Stimulated activated CD4-positive, alpha-beta T cell treated with anti-CD3 and anti-CD28 coated beads, Interleukin-12 subunit alpha, Interleukin-12 subunit beta, amount 100 ng/mL, for 48 hours (primary cell): ENCODE data around the gene EXO1.
A peak's percentile ranks its signal among the peaks of the same experiment; 100 is the strongest.
"Not testable (repeated sequence)": the region's sequence is repeated elsewhere in the genome, so short reads cannot be mapped to it uniquely, and the experiment has no call there.

Source experiments
- DNase-seq, 3 donors: peaks; one replicate each; pipeline ENCODE4 v3.0.0-alpha.2; 2020; ENCODE audit warnings: low read depth in 2 of 3, low spot score in 1 of 3

EXO1 gene

DNA sequence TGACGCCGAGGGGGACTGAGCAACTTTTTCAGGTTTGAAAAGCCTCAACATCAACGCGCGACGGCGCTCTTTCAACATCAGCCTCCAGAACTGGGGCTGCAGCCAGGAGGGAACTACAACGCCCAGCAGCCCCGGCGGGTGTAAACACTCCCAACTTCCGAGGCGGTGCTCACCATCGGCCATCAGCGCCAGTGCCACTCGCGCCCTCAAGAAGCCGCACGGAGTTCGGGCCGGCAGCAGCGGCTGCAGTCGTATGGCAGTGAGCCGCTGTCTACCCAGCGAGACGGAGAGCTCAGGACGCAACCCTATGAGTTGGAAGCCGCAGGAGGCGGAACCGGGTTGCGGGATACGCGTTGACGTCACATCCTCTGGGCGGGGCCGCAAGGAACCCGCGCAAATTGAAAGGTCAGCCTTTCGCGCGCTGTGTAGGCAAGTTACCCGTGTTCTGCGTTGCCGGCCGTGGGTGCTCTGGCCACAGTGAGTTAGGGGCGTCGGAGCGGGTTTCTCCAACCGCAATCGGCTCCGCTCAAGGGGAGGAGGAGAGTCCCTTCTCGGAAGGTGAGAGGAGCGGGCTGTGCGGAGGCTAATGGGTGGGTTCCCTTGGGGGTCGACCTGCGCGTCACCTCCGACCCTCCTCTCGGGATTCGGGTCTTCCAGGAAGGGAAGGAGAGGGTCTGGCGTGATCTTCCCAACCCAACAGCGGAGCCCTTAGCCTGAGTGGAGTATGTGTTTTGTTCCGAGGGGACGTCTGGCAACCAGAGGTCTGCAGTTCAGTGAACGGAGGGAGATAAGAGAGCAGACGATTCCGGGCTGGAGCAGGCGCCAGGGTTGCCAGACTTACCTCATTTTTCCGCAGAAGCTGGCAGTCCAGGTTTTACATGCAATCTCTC is at the start of gene EXO1:
Gene EXO1 (plus strand): TSS at position 409 of the 890 bp plus-strand sequence. CDS start 2,222 bp downstream, outside the sequence.
- peak; percentile 79 to 88 (median 83) for DNase-seq

DNA sequence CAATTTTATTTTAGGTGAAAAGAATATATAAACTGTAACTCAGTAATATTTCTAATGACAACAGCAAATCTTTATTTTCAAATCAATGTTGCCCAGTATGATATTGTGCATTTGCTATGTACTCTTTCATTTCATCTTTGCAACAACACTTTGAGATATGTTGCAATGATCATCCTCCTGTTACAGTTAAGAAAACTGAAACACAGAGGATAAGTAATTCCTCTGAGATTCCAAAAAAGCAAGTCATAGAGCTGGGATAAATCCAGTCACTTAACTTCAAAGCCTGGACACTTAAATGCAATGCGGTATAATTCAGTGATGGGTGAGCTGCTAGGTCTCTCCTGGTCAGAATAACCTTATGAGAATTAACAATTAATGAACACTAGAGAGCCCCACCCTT is 48.6 kb upstream of the EXO1 start:
- DNase-seq = no peak

DNA sequence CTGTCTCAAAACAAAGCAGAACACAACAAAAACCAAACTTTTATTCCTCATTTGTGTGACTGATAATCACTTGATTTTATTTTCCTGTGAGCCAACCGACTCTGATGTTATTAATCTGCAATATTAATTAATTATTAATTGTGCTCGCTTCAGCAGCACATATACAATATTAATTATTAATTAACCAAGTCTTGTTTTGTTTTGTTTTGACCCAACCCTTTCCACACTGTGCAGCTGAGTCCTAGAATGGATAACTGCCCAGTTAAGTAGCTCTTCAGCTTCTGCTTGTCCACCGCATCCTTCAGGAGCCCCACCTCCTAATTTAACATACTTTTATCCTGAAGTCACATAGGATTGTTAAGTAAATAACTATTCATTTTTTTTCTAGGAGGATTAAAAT is 47.4 kb upstream of the EXO1 start:
- DNase-seq = no peak

DNA sequence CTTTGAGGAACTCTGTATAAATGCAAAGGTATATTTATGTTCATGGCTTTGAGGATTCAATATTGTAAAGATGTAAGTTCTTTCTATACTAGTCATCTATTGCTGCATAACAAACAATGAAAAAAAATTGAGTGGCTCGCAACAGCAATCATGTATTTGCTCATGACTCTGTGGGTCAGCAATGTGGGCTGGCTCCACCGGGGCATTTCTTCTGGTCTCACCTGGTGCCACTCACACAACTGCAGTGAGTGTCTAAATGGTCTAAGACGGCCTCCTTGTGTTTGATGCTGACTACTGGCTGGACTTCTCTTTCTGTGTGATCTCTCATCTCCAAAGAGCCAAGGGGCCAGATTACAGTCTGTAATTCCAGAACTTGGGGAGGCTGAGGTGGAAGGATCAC is 45.1 kb upstream of the EXO1 start:
- no peak for DNase-seq

DNA sequence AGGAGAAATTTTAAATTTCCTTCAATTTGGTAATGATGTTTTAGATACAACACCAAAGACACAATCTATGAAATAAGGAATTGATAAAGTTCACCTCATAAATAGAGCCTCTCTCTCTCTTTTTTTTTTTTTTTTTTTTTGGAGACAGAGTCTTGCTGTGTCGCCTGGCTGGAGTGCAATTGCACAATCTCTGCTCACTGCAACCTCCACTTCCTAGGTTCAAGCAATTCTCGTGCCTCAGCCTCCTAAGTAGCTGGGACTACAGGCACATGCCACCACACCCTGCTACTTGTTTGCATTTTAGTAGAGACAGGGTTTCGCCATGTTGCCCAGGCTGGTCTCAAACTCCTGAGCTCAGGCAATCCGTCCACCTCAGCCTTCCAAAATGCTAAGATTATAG is 43.3 kb upstream of the EXO1 start:
- not testable (repeated sequence) for DNase-seq

DNA sequence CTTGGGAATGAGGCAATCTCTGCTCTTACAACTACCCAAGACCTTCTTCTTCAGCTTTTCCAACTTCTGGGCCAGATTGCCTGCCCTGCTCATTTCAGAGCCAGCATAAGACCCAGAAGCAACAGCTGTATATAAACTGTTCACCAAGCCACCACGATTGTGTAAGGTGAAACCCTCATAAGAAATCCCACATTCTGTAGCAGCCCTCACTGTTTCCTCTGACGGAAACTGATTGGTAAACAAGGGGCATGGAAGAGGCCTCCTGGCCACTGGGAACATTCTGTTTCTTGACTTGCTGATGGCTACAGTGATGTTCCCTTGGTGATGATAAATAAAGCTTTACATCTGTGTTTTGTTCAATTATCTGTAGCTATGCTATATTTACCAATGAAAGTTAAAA is 39.7 kb upstream of the EXO1 start:
- DNase-seq = no peak

DNA sequence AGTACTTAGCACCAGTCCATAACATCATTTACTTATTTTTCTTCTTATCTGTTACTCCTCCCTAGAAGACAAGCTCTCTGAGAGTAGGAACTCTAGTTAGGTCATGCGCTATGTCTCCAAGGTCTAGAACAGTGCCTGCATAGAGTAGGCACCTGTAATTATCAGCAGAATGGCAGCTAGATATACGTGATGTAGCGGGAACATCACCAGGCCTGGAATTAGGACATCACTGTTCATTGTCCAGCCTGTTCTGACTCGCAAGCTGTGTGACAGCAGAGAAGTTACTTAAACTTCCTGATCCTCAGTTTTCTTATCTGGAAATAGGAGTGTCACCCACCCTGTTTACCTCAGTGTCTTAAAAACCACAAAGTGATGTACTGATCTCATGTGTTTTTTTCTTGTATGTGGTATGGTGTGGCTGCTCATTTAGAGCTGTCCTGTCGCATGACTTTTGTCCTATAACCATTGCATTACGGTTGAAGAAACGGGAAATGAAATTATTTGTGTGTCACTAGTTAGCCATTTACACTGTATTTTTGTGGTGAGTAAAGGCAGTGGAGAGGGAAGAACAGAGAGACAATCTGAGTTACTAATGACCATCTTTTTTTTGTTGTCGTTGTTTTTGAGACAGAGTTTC is 37.1 kb upstream of the EXO1 start:
- no peak for DNase-seq

DNA sequence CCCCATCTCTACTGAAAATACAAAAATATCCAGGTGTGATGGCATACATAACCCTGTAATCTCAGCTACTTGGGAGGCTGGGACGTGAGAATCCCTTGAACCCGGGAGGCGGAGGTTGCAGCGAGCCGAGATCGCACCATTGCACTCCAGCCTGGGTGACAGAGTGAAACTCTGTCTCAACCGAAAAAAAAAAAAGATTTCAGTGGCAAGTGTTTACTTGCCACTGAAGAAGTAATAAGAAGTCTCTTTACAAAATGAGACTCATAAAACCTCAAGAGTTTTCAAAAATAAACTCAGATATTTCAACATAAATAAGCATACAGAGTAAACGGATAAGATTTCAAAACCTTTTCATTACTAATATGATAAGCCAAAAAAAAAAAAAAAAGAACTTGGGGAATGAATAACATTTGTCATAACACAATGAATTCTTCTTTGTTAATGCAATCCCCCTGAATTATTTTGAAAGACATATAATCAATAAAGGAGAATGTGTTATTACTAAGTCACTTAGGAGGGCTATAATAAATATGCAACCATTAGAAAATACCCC is 34.2 kb upstream of the EXO1 start:
- no peak for DNase-seq

DNA sequence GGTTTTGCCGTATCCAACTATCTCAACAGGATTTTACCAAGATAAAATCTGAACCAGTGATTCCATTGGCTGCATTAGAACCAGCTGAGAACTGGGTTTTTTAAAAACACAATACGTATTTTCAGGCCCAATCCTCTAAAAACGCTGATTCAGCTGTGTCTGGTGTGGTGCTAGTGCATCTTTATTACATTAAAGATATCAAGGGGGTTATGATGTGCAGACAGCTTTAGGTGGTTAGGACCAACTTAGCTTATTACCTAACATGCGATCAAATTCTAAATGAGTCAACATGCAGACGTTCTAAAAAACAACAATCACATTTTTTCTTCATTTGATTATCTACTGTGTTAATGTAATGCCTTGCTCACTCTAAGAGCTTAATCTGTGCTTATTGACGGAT is 32.0 kb upstream of the EXO1 start:
- no peak for DNase-seq

DNA sequence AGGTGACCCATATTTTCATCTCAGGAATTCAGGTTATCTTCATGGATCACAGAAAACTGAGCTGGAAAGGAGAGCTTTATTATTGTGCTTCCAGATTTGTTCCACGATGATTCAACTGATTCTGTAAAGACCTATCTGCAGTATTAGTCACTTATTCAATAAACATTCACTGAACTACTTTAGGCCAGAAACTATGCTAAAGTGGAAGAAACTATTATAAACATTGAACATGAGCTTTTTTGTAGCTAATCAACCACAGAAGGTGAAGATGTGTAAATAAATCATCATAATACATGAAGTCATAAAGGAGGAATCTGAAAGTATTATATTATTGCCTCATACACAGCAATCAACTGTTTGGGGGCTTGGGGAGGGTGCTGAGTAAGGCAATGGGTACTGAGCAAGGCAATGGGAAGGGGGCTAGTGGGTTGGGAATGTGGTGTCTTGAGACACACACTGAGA is 30.6 kb upstream of the EXO1 start:
- DNase-seq = no peak

DNA sequence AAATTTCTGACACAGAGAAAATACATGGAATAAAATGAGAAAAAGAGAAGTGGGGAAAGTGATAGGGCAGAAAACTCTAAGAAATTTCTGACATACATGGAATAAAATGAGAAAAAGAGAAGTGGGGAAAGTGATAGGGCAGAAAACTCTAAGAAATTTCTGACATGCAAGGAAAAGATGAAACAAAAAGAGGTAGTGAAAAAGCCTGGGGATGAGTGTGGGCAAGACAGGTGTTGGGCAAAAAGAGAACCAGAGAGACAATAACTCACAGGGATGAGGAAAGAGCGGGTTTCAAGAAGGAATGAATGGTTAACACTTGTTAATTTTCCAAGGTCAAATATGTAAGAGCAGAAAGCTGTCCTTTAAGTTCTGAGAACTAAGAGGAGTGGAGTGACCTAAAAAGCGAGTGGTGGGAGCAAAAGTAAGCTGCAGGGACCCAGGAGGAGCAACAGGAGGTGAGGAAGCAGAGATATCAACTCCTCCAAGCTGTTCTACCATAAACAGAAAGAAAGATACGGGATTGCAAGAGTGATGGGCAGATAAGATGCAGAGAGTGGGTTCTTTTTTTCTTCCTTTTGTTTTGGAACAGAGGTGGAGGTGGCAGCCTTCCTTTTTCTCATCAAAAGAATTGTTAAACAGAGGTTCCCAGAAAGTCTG is 29.9 kb upstream of the EXO1 start:
- no peak for DNase-seq

DNA sequence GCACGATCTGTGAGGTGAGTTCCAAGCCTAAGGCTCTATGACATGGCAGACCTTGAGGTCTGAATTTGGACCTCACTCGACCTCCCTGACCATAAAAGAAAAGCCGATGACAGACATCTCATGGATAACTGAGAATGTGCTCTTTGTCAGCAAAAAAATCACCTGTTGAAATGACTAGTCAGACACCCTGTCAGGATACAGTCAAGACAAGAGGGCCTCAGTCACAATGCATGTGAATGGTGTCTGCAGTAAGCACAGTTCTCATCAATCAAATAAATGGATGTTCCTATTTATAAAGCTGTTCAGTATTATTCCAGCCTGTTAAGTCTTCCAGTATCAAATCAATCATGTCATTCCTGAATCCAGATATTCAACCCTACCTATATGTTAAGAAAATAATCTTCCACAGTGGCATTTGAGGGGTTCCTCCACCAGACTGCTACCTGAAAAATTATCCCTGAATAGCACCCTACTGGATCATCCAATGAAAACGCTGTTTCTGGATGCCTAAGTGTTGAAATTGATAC is 28.6 kb upstream of the EXO1 start:
- no peak for DNase-seq

DNA sequence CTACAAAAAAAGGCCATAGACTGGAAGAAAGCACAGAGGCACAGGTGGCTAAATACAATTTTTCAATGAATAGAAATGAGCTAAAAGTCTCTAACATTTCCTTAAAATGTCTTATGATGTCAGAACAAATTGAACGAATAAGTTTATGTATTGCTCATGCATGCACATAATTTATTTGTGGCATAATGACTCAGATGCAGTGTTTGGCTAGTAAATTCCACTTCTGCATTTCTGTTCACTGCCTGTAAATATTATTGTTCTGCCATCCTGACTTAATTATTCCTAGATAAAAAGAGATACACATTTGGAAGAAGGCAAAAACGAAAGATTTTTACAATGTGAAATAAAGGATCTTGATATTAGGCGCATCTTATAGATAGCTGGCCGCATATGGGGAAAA is 26.6 kb upstream of the EXO1 start:
- DNase-seq = no peak

DNA sequence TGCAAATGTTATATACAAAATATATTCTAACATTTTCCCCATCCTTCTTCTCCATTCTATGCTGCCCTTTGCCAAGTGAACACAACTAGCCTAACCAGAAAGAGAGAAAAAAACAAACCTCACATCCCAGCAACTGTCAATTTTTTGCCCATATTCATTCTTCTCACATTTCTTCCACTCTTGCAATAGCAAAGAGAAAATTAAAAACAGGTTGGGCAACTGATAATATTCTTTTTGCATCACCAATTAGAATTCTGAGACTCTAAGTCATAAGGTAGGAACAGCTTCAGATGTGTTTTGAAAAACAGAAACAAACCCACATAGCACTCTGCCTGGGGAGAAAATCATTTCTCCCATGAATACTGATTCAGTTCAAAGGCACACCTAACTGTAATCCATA is 25.2 kb upstream of the EXO1 start:
- DNase-seq = no peak

DNA sequence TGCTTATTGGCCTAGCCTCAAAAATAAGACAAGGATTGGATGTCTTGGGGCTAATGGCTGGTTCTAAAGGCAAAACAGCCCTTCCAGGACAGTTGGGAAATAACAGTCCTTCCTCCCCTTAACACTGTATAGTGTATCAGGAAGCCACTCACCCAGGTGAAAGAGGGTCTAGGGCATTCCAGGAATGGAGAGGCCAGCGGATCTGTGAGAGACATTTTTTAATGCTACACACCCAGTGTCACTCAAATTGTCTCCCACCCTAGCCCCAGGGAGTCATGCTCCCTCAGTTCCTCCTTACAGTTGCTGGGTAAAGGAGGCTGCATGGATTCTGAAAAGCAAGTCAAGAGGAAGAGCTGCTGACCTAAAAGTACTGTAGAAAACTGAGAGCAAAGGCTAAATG is 24.1 kb upstream of the EXO1 start:
- no peak for DNase-seq

DNA sequence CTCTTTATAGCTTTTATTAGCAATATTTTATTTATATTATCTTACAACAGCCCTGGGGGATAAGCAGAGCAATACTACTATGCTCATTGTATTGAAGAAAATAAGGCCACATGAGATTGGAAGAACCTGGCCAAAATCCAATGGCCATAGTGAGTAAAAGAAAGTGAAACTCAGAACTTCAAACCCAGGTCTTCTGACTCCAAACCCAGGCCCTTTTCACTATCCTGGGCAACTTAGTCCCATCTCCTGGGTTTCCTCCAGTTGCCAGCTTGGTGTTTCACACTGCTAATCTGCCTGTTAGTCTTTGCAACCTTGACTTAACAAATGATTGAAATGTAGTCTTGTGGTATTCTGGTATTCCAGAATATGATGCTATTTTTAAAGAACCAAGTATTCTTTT is 22.4 kb upstream of the EXO1 start:
- no peak for DNase-seq

DNA sequence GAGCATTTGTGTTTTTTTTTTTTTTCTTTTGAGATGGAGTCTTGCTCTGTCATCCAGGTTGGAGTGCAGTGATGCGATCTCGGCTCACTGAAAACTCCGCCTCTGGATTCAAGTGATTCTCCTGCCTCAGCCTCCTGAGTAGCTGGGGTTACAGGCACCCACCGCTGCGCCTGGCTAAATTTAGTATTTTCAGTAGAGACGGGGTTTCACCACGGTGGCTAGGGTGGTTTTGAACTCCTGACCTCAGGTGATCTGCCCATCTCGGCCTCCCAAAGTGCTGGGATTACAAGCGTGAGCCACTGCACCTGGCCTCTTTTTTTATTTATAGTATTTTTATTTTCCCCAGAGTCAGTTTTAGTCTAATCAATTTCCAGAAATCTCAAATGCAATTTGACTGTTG is 21.4 kb upstream of the EXO1 start:
- not testable (repeated sequence) for DNase-seq

DNA sequence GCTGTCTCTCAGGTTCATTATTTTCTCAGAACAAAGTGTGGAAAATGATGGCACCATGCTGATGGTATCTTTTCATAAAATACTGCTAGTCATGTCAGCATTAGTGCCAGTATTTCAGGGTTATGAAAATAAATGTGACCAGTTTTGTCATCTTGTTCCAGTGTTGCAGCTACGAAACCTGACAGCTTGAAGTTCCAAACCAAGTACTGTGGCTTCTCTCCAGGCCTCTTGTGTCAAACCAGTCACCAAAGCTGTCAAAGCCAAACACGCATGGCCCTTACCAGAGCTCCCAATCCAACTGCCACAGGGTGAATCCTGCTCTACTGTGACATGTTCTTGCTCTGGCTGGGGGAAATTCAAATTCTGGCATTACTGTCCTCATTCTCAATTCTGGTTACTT is 20.7 kb upstream of the EXO1 start:
- DNase-seq = no peak

DNA sequence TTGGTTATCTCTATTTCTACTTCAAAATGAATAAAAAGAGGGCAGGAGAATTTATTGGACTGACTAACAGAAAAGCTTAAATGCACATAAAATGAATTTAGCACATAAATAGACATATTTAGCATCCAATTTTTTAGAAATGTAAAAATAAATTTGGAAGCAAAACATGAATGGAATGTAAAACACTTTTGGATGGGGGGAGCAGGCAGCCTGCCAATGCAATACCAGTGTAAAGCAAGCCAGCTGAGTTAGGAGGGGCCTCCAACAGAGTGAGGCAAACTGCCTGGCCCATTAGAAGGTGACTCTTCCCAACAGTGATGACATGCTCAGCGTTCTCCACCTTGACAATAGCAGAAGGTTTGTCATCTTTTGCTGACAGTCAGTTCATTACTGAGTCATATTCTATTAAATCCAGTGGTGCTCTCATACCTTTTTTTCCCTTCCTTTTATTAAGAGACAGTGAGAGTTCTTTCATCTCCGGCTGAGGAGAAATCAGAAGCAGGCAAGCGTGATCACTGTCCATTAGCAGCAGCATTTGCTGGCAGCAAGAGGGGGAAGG is 19.5 kb upstream of the EXO1 start:
- DNase-seq = no peak

DNA sequence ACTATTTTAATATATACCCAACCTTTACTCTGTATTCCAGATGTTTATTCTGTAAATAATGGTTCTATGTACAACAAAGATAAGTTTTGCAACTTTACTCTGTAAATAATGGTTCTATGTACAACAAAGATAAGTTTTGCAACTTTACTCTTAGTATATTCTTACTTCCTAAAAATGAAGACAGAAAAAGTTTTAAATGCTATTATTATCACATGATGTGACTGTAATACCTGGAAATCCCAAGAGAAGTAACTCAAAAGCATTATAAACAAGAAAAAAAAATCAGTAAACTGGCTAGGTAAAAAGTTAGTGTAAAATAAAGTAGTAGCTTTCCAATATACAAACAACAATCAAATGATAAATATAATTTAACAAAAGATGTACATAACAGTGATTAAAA is 18.5 kb upstream of the EXO1 start:
- DNase-seq = no peak

DNA sequence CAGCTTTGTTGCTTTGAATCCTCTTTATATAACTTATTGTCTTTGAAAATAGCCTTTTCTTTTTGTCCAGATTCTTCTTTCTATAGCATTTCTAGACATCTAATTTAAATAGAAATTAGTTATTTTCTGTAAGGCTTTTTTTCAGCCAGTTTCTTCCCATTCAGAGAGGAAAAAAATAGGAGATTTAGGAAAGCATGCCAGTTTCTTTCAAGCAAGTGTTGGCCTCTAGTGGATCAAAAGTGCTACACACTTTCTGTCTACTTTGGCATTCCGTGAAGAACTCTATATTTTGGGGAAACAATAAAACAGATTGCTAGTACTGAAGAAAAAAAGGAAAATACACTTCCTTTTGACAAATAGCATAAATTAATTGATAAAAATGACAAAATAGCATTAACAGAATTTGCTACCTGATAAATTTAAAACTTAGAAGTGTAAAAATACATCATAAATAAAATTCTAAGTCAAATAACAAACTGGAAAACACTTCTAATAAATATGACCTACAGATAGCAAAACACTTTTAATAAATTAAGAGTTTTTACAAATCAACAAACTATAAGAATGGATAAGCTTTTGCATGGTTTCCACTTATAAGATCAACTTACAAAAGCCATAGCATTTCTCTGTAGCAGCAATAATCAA is 13.1 kb upstream of the EXO1 start:
- DNase-seq = no peak
